ENCODE results near the gene CD1E. TPM values are rescaled to one million over a fixed set of nuclear protein-coding genes. Genes with fewer than 3 reads are reported as not detected.

The CD1E gene
- total and polyA plus RNA-seq, 3 experiments from 2014 or later, result not detected

DNA sequence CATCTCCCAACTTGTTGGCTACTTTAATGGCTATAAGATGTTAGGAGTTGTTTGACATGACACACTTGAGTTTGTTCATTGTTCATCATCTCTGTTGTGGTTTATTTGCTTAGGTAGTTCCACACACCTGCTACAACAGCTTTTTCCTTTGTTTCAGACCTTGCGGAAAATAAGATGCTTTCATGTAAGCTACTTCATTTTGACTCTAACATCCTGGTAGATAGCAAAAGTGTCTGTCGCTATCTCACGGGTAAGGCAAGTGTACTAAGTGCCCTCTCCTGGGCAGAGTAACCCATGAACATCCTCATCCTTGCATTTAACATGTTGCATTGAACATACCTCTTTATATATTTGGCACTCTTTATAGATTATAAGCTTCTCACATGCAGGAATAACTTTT lies 47.2 kb downstream of the CD1E start:
- Mint-ChIP-seq H3K27ac (no peak overlapping the region), H3K4me3 (no peak overlapping the region), H3K27me3 (peaks cover 6 to 47% of the 10 kb centered on the region in 2 donors), H3K9me3 (no peaks in the 10 kb centered on the region), H3K36me3 (no peaks in the 10 kb centered on the region), H3K4me1 (peaks cover 0 to 5% (median 3%) of the 10 kb centered on the region in 3 donors)
- H3K4me3 ChIP-seq (ENCODE audit: low read length), result no peak overlapping the region
- CTCF ChIA-PET, result no interaction called here
- POLR2A ChIA-PET, result no interaction called here
- H3K4me1 ChIP-seq (ENCODE audit: insufficient read depth, low read length), result no peaks in the 10 kb centered on the region
- no peaks in the 10 kb centered on the region for H3K36me3 ChIP-seq (ENCODE audit: insufficient read depth, low read length)
- H3K27ac ChIP-seq (ENCODE audit: low read depth, low read length), result no peak overlapping the region
- DNase-seq, result no peak
- no peaks in the 10 kb centered on the region for H3K9me3 ChIP-seq (ENCODE audit: low read length)
- H3K27me3 ChIP-seq (ENCODE audit: insufficient read depth, low read length, poor library complexity, severe bottlenecking), result no peaks in the 10 kb centered on the region

DNA sequence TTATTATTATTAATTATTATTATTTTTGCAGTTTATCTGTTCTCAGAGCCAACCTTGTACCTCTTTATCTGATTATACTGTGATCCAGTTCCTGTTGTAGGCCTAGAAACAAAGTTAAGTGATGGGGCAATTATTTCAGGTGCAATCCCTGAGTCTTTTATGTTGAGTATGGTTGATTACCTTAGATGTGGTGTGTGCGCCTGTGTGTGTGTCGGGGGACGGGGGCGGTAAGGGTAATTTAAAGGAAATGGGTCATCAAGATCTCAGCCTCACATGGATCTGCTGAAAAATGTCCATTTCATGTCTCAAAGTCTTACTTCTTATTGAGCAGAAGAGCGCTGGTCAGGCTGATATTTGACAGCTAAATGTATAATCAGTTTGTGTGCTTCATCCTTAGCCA lies 53.4 kb downstream of the CD1E start:
- H3K27ac ChIP-seq (ENCODE audit: low read depth, low read length), result no peak overlapping the region
- DNase-seq, result no peak
- no peaks in the 10 kb centered on the region for H3K36me3 ChIP-seq (ENCODE audit: insufficient read depth, low read length)
- no peaks in the 10 kb centered on the region for H3K9me3 Mint-ChIP-seq
- POLR2A ChIA-PET, result no interaction called here
- peaks cover 2 to 24% of the 10 kb centered on the region in 2 donors for H3K27me3 Mint-ChIP-seq
- H3K27ac Mint-ChIP-seq, result no peak overlapping the region
- H3K27me3 ChIP-seq (ENCODE audit: insufficient read depth, low read length, poor library complexity, severe bottlenecking), result no peaks in the 10 kb centered on the region
- CTCF ChIA-PET, result no interaction called here
- no peak overlapping the region for H3K4me3 Mint-ChIP-seq
- no peaks in the 10 kb centered on the region for H3K4me1 ChIP-seq (ENCODE audit: insufficient read depth, low read length)
- H3K36me3 Mint-ChIP-seq, result no peaks in the 10 kb centered on the region
- H3K4me3 ChIP-seq (ENCODE audit: low read length), result no peak overlapping the region
- H3K4me1 Mint-ChIP-seq, result no peaks in the 10 kb centered on the region
- no peaks in the 10 kb centered on the region for H3K9me3 ChIP-seq (ENCODE audit: low read length)

Other genes starting within 250 kb of the CD1E start
- not detected for gene CD1D, start 173.0 kb upstream of the CD1E start, total RNA-seq
- not detected for gene CD1D, start 173.0 kb upstream of the CD1E start, polyA plus RNA-seq
- gene CD1A, start 99.5 kb upstream of the CD1E start, total RNA-seq, result under 1 TPM; 0.09 to 0.13 TPM
- gene CD1A, start 99.5 kb upstream of the CD1E start, polyA plus RNA-seq, result not detected
- under 1 TPM; 0.31 to 0.37 TPM for gene CD1C, start 64.0 kb upstream of the CD1E start, total RNA-seq
- gene CD1C, start 64.0 kb upstream of the CD1E start, polyA plus RNA-seq, result not detected
- not detected for gene CD1B, start 22.4 kb upstream of the CD1E start, total RNA-seq
- not detected for gene CD1B, start 22.4 kb upstream of the CD1E start, polyA plus RNA-seq
- not detected for gene OR10T2, start 45.6 kb downstream of the CD1E start, total RNA-seq
- not detected for gene OR10T2, start 45.6 kb downstream of the CD1E start, polyA plus RNA-seq
- gene OR10K2, start 72.3 kb downstream of the CD1E start, total RNA-seq, result not detected
- gene OR10K2, start 72.3 kb downstream of the CD1E start, polyA plus RNA-seq, result not detected
- not detected for gene OR10K1, start 107.9 kb downstream of the CD1E start, total RNA-seq
- not detected for gene OR10K1, start 107.9 kb downstream of the CD1E start, polyA plus RNA-seq
- gene OR10R2, start 118.3 kb downstream of the CD1E start, total RNA-seq, result not detected
- not detected for gene OR10R2, start 118.3 kb downstream of the CD1E start, polyA plus RNA-seq
- gene OR6Y1, start 200.5 kb downstream of the CD1E start, total RNA-seq, result not detected
- not detected for gene OR6Y1, start 200.5 kb downstream of the CD1E start, polyA plus RNA-seq
- gene OR6P1, start 216.7 kb downstream of the CD1E start, total RNA-seq, result not detected
- not detected for gene OR6P1, start 216.7 kb downstream of the CD1E start, polyA plus RNA-seq
- gene OR10X1, start 226.0 kb downstream of the CD1E start, total RNA-seq, result not detected
- not detected for gene OR10X1, start 226.0 kb downstream of the CD1E start, polyA plus RNA-seq